ENCODE data around the gene ASTN2.

The ASTN2 gene

DNA sequence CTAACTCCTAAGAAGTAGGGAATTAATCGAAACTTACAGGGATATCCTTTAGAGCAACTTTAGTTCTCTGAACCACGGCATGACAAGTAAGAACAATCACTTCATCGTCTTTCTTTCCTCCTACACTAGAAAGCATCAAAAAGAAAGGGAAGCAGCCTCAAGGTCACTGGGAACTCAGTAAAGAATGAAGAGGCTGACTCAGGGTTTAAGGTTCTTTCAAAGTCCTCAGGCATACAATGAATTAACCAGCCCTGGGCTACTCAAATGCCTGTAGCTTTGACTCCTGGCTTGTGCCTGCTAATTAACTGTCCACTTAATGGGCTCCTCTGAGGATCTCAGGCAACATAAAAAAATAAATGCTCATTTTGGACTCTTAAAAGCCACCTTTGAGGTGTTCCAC is 625.8 kb downstream of the ASTN2 start:
- DNase-seq, result no peak

DNA sequence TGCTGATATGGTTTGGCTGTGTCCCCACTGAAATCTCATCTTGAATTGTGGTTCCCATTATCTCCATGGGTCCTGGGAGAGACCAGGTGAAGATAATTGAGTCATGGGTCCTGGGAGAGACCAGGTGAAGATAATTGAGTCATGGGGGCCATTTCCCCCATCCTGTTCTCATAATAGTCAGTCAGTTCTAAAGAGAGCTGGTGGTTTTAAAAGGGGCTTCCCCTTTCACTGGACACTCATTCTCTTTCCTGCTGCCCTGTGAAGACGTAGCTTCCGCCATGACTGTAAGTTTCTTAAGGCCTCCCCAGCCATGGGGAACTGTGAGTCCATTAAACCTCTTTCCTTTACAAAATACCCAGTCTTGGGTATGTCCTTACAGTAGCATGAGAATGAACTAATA is 628.1 kb downstream of the ASTN2 start:
- DNase-seq, result no peak

DNA sequence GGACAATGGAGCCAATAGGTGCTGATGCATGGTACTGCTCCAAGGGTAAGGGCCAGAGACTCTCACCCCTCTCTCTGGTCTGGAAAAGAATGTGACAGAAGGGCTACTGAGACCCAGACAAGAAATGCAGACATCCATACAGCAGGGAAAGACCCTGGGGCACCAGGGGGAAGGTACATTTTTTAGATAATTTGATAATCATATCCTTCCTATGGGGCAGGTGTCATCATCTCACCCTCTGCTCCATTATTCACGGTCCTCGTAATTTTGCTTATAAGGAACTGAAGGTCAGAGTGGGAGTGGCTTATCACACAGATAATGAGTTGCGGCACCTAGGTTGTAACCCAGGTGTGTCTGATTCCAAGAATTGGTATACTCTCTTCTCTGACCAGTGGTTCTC is 637.7 kb downstream of the ASTN2 start:
- DNase-seq, result no peak

DNA sequence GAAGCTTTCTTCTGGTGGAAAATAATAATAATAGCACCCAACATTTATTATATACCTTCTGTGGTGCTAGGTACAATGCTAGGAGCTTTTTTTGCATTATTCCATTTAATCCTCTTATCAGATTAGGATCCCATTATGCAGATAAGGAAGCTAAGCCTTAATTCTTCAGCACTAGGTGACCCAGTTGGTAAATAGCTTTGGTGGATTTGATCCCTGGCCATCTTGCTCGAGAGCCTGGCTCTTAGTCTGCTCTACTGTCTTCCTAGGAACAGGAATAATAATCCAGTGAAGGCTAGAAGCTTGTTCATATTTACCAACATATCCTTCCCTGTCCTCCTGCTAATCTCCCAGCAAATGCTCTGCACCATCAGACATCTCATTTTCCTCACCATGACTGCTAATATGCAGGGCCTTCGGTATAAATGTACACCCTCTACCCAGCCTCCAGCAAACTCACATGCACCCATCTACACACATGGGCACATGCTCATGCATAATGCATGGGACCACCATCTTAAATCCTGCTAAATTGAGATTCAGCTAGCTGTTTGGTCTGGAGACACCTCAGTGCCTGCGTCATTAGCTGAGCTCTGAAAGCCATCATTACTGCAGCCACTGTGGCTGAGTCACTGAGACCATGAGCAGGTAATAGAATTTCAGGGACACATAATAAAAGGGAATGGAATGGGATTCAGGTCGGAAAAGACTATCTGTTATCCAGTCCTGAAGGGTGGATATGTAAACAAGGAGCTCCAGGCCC is 640.3 kb downstream of the ASTN2 start:
- no peak for DNase-seq

DNA sequence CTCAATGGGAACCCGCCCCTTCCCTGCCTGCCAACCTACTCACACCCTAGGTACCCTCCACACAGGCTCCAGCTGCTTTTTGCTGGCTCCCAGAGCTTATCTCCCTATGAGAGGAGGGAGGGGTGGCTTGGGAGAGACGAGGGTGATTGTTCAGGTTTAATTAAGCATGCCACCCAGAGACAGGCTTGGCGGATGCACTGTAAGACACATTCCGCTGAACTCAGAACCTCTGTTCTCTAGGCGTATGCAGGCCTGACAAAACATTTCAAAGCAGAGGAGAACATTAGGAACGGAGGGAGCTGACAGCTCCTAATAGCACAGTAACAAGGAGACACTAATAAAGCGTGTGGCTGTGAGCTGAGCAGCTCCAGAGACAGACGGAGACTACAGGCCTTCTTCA is 647.6 kb downstream of the ASTN2 start:
- DNase-seq, result no peak

DNA sequence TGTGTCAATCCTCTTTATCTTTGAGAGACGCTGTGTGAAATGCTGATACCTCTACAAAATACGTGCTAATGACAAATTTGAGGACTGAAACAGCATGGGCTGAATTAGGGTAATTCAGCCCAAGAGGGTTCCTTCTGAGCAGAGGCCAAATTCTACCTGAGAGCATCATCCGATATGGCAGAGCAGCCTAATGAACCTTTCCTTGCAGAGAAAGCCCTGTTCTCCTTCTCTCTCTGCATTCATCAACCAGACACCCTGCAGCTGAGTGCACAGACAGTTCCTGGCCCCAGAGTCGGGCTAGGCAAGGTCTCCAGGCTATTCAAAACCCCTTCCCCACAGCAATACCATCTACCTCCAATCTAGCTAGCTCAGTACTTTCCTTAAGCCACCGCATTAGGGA is 649.8 kb downstream of the ASTN2 start:
- no peak for DNase-seq

DNA sequence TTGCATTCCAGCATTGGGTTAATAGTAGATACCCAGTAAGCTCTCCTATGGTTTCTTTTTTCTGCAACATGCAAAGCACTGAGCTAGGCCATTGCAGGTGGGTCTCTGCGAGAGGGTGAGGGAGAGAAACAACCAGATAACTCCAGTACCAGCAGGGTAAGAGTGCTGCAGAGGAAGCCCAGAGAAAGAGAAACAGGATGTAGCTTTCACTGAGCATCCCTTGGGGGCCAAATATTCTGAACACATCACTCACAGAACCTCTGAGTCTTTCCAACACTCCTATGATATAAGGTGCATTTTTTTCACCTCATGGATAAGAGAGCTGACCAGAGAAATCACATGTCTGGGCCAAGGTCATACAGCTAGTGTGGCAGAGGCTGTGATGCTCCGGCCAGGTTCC is 651.1 kb downstream of the ASTN2 start:
- DNase-seq, result no peak

DNA sequence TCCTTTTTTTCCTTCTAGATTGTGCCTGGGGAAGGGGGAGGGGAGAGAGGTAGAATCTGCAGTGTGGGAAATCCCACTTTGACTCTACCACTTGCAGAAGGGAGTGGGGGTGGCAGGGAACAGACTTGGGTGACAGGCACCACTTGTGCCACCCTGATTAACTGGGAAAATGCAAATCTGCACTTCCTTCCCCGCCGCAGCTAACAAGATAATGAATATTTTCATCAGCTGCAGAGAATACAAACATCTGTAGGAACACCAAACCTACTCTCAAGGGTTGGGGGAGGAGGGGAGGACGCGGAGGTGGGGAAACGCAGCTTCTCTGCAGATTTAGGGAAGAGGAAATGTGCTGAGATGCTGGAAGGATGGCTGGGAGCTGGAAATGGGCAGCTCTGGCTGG is 654.2 kb downstream of the ASTN2 start:
- no peak for DNase-seq

DNA sequence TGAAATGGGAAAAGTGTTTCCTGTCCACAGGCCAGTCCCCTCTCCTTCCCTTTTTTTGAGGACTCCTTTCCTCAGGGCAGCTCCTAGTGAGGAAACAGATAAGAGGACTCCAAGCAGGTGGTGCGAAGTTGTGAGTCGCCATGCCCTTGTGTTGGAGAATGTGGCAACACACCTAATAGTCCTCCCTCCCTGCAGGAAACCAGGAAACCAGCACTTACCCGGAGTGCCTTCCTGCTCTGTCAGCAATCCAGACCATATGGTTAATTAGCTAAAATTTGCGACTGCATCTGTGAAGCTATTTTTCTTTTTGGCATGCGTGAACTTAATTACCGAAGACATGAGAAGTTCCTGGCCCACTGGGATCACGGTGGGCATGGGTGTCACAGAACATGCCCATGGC is 657.8 kb downstream of the ASTN2 start:
- DNase-seq, result no peak

DNA sequence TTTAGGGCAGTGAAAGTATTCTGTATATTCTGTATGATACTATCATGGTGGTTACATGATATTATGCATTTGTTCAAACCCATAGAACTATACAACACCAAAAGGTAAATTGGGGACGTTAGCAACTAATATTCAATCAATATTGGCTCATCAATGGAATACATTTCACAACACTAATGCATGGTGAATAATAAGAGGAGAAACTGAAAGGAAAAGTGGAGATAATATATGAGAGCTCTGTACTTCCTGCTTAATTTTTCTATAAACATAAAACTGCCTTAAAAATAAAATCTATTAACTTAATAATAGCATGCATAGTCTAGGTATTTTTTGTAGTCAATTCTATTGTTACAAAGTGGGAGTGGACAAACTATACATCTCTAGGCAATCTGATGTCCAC is 661.5 kb downstream of the ASTN2 start:
- no peak for DNase-seq

DNA sequence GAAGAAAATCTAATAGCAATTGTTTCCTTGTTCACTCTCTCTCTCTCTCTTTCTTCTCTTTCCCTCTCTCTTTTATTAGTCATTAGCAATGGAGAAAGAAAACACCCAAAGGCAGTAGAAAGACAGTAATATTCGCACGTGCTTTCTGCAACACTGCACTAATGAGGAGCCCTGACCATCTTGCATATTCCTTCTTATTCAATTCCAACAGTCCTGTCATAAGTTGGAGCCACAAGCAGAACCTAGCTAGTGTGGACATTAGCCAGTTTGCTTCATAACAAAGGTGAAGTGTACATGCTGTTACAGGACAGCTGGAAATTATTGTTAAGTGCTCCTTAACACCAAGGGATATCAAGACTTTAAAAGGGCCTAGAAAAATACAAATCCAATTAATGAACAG is 664.3 kb downstream of the ASTN2 start:
- DNase-seq, result no peak

DNA sequence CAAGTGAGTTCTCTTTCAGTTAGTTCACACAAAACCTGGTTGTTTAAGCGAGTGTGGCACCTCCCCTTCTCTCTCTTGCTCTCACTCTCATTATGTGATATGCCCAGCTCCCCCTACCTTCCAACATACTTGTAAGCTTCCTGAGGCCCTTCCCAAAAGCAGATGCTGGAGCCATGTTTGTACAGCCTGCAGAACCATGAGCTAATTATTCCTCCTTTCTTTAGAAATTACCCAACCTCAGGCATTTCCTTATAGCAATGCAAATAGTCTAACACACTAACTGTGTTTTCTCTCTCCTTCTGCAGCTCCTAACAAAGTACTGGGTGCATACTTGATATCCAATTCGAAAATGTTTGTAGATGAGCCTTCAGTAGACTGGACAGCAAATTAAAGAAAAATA is 665.1 kb downstream of the ASTN2 start:
- DNase-seq, result no peak

DNA sequence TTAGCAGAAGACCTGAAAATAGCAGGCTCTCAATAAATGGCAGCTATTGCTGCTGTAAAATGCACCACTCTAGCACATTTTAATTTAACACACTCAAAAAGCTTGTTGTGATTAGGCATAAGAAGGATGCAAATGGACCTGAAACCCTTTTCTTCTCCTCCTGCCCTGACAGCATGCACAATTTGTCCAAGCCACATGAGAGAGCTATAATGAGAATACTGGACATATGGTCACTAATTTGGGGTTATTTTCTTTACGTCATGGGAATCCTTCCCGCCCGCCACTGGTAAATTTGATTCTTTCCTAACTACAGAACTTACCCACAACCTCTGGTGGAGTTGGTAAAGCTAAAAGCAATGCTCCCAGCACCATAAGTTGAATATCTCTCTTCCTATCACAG is 665.7 kb downstream of the ASTN2 start:
- DNase-seq, result no peak

DNA sequence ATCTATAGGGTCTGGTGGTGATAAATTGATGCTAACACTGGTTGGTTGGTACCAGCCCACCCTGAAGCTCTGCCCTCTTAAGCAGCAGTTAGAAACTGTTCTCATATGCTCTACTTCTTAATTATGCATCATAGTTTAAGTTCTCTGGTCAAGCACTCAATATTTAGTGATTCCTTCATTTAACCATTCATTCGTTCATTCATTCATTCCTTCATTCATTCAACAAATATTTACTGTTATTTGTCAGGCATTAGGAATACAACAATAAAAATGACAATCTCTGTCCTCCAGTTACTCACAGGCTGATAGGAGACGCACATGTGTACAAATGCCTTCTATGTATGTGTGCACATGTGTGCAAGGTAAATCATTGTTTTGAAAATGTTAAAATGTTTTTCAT is 673.1 kb downstream of the ASTN2 start:
- DNase-seq, result no peak

DNA sequence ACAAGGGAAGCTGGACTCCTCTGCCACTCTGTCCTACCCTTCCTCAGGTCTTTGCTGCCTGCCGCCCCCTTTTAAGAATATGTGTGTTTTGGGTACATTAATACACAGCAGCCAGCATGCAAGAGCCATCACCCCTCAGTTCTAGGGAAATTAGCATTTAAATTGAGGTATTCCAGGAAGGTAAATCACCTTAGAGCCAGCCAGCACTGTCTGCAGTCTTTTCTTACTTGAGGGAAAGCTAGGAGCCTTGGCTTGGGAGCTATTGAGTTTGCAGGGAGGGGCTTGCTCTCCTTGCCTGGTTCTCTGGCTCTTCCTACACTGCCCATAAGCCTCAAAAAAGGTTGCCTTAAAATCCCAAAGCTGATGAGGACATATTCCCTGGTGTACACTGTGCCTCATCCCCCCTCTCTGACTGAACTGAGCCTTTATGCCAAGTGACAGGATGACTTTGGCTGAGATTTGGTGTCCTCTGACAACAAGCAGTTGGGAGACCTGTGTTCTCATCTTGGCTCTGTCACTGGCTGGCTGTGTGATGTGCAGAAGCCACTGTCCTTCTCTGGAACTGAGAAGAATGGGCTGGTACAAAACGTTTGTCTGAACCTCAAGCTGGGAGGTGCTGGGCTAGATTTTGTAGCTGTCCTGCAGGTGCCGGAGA is 673.6 kb downstream of the ASTN2 start:
- no peak for DNase-seq

DNA sequence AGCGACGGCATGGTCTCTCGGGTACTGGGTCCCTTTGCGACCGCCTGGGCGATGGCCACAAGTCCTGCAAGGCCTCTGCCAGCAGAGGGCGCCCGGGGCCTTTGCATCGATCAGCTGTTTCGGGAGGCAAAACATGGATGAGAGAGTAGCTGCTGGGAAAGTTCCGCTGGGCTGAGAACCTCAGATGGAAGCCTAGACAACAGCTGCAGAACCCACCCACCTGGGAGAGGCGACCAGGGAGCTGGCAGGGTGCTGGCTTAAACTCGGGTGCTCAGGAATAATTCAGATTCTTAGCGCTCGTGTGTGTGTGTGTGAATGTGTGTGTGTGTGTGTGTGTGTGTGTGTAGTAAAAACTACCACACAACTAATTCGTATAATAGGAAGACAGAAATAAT is 677.7 kb downstream of the ASTN2 start:
- peak; percentile 32 for DNase-seq

DNA sequence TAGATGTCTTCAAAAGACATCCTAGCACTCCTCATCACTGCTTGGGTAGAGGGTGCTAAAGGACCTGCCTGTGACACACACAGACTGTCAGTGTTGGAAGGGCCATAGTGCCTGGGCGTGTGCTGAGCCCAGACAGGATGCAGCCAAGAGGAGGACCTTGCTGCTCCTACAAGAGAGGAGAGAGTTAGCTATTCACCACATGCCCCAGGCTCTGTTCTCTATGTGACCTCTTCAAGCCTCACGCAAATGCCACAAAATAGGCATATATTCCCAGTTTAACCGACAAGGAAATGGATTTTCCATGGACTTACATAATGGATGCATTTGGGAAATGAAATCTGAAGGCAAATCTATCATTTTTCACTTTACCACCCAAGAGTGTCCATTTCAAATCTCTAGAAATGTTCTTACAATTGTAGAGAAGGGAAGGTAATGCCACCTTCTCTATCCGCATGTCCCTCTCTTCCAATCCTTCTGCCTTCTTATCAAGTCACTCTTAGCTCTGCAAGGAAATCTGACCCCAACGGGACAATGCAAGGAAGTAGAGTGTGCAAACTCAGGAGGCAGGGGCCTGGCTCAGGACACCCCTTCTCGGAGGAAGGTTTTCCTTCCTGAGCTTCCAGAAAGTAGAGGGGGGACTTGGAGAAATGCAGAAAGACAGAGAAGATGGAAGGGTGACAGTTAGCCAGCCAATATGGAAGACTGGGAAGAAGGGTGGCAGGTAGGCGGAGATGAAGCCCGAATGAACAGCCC is 678.3 kb downstream of the ASTN2 start:
- DNase-seq, result no peak

DNA sequence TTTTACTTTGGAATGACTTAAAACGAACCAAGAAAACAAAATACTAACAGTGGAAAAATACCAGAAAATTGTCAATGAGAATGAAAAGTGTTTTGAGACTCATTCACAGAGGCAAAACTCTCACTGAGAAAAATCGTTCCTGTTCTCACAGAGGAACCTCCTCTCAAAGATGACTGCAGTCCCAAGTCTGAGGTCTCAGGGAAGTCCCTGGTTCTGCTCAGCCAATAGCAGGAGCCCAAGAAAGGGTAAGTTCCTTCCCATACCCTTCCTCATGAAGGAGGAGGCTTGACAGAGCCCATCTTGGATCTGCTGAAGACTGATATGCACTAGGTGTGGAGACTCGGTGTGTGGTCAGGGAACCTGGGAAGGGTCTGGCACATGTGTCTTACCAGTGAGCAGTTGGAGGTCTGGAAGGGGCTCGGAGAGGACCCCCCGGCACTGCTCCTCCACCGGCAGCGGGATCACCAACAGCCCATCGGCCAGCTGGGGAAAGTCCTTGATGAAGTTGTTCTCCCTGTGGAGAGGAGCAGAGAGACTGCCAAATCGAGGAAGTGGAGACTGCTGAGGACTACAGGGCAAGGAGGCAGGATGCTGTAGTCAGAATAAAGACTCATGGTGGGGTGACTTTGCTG is 681.7 kb downstream of the ASTN2 start:
- no peak for DNase-seq

DNA sequence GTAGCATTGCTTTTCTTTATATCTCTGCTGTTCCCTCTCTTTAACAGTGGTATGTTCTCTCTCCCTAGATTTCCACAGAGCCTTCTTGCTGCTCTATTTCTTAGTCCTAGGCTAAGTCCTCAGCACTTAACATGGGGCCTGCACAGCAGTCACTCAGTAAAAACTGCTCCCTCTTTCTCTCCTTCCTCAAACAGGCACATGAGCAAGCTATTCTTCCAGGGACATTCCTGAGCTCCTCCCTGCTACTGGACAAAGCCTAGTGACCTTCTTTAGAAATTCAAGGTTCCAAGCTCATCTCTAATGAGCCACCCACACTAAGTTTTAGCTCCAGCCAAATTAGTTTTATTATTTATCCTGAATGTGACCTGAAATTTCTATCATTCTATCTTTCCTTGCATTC is 688.3 kb downstream of the ASTN2 start:
- no peak for DNase-seq

DNA sequence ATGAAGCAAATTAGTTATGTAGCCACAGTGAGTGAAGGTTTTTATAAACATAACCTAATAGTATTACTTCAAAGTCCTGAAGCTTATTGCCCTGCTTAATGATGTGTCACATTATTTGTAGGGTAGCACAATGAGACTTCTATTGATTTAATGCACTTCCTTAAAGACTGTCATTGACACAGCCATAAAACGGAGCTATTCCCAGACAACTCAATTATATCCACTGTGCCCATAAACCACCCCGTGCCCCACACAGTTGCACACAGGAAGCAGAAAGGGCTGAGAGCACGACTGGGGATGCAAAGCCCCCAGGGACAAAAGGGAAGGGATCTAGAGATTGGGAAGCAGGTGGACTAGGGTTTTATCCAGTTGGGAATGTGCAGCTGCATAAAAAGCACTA is 690.7 kb downstream of the ASTN2 start:
- DNase-seq, result no peak

DNA sequence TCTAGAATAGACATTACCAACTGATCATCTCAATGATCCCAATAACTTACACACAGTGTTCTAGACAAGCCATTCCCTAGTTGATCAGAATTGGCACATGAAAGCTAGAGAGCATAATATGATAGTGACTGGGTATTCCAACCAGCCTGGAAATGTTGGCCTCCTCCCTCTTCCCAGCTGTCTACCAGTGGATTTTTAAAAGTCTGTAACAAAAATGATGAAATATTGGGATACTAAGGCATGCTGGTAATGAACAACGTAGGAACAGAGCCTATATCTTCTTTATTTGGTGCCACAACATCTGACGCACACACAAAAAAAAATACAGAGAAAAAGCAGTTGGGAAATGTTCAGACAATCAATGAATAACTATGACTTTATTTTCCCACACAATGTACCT is 692.9 kb downstream of the ASTN2 start:
- no peak for DNase-seq

DNA sequence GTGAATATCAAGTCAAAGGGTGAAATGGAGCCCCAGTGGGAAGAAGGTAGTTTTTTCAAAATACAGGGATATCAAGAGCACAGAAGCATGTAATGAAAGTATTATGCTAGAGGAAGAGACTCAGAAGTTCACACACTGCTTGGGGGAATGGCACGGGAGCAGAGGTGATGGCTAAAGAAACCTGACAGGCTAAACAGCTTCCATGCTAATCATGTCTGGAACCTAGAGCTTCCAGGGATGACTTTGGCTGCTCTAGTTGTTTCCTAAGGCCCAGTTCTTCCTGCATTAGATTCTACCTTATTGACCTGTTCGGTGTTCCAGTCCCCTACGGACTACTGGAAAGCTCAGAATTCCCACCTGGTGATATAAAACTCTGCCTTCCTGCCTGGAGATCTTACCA is 693.4 kb downstream of the ASTN2 start:
- no peak for DNase-seq

DNA sequence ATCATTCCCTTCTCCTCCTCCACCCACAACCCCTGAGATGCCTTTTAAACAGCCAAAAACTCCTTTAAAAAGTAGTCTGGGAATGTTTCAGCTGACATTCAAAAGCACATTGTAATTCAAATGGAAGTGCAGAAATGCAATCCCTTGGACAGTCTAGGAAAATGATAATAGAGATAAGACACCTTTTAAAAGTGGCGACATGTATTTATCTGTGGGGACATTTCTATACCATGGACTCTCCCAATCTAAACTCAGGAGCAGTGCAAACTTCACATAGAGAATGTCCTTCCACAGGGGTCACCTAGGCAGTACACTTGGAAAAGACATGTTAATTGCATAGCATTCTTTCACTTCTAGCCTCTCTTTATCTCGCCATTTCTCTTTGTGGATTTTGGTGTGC is 694.7 kb downstream of the ASTN2 start:
- no peak for DNase-seq

DNA sequence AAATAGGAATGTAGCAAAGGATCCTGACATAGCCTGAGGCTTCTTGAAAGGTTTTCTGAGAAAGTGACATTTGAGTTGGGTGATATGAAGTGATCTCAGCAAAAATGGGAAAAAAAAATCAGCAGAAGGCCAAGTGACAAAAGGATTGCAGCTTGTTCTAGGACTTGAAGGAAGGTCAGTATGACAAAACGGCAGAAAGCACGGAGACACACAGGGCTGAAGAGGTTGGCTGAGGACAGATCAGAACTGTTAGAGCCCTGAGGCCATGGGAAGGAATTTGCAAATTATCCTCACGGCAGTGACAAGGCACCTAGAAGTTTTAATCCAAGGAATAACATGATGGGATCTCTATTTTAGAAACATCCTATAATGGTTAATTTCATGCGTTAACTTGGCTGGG is 696.7 kb downstream of the ASTN2 start:
- DNase-seq, result no peak

Data from CD4-positive, alpha-beta T cell treated with Interleukin-4 for 4 hours (primary cell).